IgD-negative memory B cell (primary cell): ENCODE data around the gene CRIM1. TPM values are rescaled to one million over a fixed set of nuclear protein-coding genes. Genes with fewer than 3 reads are reported as not detected.
A peak's percentile ranks its signal among the peaks of the same experiment; 100 is the strongest.

Experiments
- H3K27ac Mint-ChIP-seq, 3 donors: one replicate each; pipeline ENCODE4 v1.8.0; 2020 to 2022; ENCODE audit warnings: mild to moderate bottlenecking in 3 of 3, mixed read lengths in 3 of 3, moderate library complexity in 1 of 3
- H3K27me3 Mint-ChIP-seq: one replicate; pipeline ENCODE4 v1.8.0; 2021; ENCODE audit warnings: mixed read lengths
- H3K36me3 Mint-ChIP-seq: one replicate; pipeline ENCODE4 v1.8.0; 2020; ENCODE audit warnings: mild to moderate bottlenecking, mixed read lengths
- H3K4me1 Mint-ChIP-seq, 3 donors: one replicate each; pipeline ENCODE4 v1.8.0; 2020 to 2022; ENCODE audit warnings: mixed read lengths in 3 of 3, mild to moderate bottlenecking in 1 of 3
- H3K4me3 Mint-ChIP-seq, 4 donors: one replicate each; pipeline ENCODE4 v1.8.0; 2020 to 2022; ENCODE audit warnings: mild to moderate bottlenecking in 4 of 4, mixed read lengths in 4 of 4, moderate library complexity in 3 of 4
- H3K9me3 Mint-ChIP-seq, 3 donors: one replicate each; pipeline ENCODE4 v1.8.0; 2020 to 2021; ENCODE audit warnings: mixed read lengths in 3 of 3, mild to moderate bottlenecking in 1 of 3
- polyA plus RNA-seq: library from polyadenylated mRNA; unstranded; fragments of 300-500 nt; fragmentation: Illumina TruSeq; gene quantifications from one replicate; pipeline ENCODE4 v1.2.3, GENCODE V29; 2021

Gene CRIM1
- polyA plus RNA-seq, 1 donor from 2014 or later: 0.26 TPM

DNA sequence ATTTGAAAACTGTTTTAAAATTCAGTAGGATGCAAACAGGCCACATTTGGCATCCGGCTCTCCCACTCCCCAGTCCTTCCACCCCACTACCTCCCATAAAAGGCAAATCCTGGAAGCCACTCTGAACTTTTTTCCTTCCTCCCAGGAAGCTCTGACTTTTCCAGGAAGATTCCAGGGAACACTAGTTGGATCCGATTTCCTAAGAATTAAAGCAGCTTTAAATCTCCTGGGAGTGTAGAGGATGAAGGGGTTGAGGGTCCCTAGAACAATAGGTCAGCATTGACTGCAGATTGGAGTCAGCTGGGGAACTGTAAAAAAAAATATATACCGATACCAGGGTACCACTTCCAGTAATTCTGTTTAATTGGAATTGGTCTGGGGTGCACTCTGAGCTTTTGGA, 76.9 kb downstream of the CRIM1 start:
- Mint-ChIP-seq H3K4me3 (no peak overlapping the region), H3K36me3 (no peaks in the 10 kb centered on the region), H3K27me3 (no peaks in the 10 kb centered on the region)

DNA sequence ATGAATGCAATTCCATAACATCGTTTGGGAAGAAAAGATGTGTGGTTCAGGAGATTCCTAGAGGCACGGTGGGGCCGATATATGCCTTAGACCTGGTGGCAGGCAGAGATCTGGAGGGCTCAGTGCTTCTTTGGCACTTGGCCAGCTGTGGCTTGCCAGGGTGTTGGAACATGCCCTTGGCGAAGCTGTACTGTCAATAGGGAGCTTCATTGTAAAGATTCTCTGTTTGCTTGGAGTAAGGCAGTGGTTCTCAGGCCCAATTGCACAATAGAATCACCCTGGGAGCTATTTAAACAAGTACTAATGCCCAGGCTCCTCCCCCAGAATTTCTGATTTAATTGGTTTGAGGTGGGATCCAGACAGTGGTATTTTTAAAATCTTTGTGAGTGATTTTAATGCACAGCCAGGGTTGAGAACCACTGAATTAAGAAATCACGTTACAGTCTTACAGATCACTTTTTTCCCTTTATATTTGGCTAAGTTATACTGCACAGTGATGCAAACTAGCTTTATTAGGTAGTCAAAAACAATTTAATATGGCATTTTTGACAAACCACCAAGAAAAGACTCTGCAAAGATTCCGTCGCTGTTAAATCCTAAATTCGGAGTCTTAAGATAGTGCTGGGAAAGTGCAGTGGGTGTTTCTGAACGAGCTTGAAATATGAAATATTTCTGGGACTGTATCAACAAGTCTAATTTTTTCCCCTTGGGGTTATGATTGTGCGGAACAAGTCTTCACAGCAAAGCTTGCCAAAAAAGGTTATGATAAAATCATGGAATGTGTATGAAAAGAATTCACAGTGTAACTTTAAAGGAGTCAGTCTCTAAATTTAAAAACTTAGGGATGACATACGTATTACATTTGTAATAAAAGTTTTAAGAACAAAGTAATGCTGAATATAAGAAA, 78.0 kb downstream of the CRIM1 start:
- Mint-ChIP-seq H3K36me3 (peaks cover 1% of the 10 kb centered on the region), H3K27ac (no peak overlapping the region), H3K9me3 (no peaks in the 10 kb centered on the region), H3K4me1 (no peaks in the 10 kb centered on the region), H3K27me3 (no peaks in the 10 kb centered on the region), H3K4me3 (no peak overlapping the region)

More for the DNA sequence above, 76.9 kb downstream of the CRIM1 start:
- Mint-ChIP-seq H3K27ac (no peak overlapping the region), H3K4me1 (no peaks in the 10 kb centered on the region), H3K9me3 (no peaks in the 10 kb centered on the region)

DNA sequence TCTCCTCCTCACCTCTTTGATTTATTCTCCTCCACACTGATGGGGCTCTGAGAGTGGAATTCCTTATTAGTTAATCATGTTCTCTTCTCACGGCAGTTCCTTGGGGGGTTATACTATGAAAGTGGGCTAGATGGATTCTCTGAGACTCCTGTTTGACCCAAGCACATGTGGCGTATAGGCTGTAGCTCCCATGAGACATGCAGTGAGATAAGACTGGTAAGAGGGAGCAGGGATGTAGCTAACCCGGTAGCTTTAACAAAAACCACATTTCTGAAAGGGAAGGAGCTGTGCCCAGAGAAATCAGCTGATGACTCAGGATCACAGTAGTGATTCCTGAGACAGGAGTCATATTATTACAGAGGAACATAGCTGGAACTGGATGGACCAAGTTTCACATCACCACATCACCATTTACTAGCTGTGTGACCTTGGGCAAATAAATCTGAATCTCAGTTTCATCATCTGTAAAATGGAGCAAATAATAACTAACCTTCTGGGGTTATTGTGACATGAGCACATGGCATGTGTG, 82.9 kb downstream of the CRIM1 start:
- no peak overlapping the region for H3K4me3 Mint-ChIP-seq

DNA sequence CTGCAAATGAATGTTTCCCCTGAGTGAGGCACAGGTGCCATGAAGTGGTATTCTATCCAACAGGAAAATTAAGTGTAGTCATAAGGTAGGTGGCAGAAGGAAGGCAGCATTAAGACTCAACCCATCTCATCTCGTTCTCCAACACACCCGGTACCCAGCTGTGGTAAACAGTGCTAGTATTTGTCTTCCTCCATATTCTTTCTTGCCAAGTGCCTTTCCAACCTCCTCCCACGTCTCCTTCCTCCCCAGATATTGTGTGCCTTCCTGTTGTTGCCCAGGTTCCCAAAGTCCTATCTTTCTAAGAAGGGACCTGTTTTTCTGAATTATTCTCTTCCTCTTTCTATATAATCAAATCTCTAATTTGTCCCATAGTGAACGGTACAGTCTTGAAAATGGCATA, 83.5 kb downstream of the CRIM1 start:
- peak overlapping the region in 1 of 3 donors; percentile 0 for H3K27ac Mint-ChIP-seq
- peaks cover 4 to 14% (median 13%) of the 10 kb centered on the region in 3 donors for H3K4me1 Mint-ChIP-seq
- no peaks in the 10 kb centered on the region for H3K9me3 Mint-ChIP-seq
- peaks cover 9% of the 10 kb centered on the region for H3K27me3 Mint-ChIP-seq
- peaks cover 1% of the 10 kb centered on the region for H3K36me3 Mint-ChIP-seq
- H3K4me3 Mint-ChIP-seq: no peak overlapping the region

More for the DNA sequence above, 82.9 kb downstream of the CRIM1 start:
- Mint-ChIP-seq H3K27me3 (peaks cover 9% of the 10 kb centered on the region), H3K27ac (no peak overlapping the region), H3K36me3 (peaks cover 1% of the 10 kb centered on the region), H3K4me1 (peaks cover 4 to 14% (median 13%) of the 10 kb centered on the region in 3 donors), H3K9me3 (no peaks in the 10 kb centered on the region)

DNA sequence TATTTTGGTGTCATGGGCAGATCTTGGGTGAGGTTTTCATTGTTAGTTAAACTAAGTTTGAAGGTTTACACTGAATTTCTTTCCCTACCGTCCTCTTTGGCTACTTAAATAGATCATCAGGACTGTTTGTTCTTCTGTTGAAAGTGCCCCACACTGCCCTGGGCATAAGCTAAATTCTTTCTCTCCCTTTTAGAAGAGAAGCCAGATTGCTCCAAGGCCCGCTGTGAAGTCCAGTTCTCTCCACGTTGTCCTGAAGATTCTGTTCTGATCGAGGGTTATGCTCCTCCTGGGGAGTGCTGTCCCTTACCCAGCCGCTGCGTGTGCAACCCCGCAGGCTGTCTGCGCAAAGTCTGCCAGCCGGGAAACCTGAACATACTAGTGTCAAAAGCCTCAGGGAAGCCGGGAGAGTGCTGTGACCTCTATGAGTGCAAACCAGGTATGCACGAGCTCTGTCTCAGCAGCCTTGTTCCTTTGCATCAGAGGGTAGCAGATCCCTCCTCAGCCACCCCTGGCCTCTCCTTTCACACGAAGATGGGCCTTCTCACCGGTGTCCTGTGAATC, 85.6 kb downstream of the CRIM1 start:
- Mint-ChIP-seq H3K36me3 (peaks cover 1% of the 10 kb centered on the region), H3K27ac (no peak overlapping the region), H3K27me3 (peaks cover 9% of the 10 kb centered on the region), H3K9me3 (no peaks in the 10 kb centered on the region), H3K4me1 (peaks cover 4 to 14% (median 13%) of the 10 kb centered on the region in 3 donors), H3K4me3 (no peak overlapping the region)

DNA sequence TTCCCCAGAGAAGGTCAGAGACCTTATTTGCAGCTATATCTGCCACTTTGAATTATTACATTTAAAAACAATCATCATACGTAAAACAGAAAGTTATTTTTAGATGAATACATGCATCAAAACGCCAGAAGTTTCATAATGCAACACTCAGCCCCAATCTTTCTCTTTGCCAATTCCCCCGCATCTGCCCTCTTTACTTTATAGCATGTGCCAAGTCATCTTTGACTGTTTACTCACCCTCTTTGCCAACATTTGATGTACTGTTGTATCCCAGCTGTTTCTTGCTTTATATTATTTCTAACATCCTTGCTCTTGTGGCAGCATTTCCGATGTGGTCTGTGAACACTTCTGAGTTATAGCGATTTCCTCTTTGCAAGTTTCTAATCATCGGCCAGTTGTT, 86.2 kb downstream of the CRIM1 start:
- H3K4me3 Mint-ChIP-seq: peak overlapping the region in 1 of 4 donors; percentile 50
- no peak overlapping the region for H3K27ac Mint-ChIP-seq
- no peaks in the 10 kb centered on the region for H3K9me3 Mint-ChIP-seq

DNA sequence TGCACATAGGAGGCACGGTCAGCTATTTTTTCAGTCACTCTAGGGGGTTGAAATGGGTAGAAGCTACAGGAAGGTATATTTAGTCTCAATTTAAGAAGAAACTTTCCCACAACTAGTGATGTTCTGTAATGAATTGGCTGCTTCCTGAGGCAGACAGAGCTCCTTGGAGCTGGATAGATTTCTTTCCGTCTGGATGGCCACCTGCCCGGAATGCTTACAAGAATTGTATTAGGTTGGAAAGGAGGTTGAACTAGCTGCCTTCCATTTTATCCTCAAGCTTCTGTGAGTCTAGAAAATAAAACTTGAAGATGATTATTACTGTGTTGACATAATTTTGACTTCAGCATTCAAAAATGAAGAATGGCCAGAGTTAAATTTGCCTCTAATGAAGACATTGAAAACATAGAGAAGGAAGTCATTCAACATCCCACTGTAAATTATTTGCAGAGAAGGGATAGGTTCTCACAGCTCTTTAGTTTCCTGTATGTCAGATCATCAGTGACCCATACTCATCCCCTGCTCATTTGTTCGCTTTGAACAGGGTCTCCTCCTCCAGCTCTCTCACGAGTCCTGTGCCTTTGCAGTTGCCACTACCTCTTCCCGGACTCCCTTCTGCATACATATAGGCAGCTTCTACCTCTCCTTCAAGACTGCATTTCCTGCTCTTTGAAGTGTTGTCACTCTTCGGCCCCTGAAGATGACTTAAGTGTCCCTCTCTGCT, 88.8 kb downstream of the CRIM1 start:
- H3K9me3 Mint-ChIP-seq: no peaks in the 10 kb centered on the region
- H3K4me1 Mint-ChIP-seq: peaks cover 4 to 13% (median 11%) of the 10 kb centered on the region in 3 donors
- peaks cover 7% of the 10 kb centered on the region for H3K27me3 Mint-ChIP-seq
- H3K27ac Mint-ChIP-seq: no peak overlapping the region
- no peaks in the 10 kb centered on the region for H3K36me3 Mint-ChIP-seq
- no peak overlapping the region for H3K4me3 Mint-ChIP-seq

More for the DNA sequence above, 86.2 kb downstream of the CRIM1 start:
- Mint-ChIP-seq H3K27me3 (peaks cover 9% of the 10 kb centered on the region), H3K36me3 (peaks cover 1% of the 10 kb centered on the region), H3K4me1 (peaks cover 4 to 14% (median 13%) of the 10 kb centered on the region in 3 donors)

DNA sequence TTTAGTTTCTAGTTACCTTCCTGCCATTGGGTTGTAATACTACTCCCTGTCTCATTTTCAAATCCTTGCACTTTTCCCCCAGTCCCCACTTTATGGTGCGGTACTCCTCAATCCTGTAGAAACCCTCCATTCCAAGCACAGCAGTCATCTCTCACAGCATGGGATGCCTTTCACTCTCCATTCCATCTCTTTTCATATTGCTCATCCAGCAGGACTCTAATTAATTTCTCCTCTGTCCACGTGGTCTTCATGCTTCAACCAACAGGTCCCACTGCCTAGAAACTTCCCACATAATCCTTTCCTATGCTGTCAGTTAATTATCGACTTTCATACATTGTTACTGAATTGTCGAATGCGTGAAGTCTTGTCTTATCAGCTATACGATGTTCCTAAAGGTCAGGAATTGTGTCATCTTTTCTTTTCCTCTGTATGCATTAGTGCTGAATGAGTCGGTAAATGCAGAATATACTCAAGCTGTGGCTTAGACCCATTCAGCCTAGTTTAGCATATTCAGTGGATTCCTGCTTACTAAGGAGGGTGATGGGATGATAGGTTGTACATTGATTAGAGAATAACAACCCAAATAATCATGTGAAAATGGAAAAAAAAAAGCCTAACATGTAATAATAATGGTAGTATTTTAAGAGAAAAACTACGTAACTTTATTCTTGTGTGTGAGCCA, 89.7 kb downstream of the CRIM1 start:
- Mint-ChIP-seq H3K4me3 (no peak overlapping the region), H3K9me3 (no peaks in the 10 kb centered on the region), H3K4me1 (peaks cover 4 to 9% (median 9%) of the 10 kb centered on the region in 3 donors), H3K27ac (no peak overlapping the region), H3K27me3 (peaks cover 7% of the 10 kb centered on the region), H3K36me3 (no peaks in the 10 kb centered on the region)

DNA sequence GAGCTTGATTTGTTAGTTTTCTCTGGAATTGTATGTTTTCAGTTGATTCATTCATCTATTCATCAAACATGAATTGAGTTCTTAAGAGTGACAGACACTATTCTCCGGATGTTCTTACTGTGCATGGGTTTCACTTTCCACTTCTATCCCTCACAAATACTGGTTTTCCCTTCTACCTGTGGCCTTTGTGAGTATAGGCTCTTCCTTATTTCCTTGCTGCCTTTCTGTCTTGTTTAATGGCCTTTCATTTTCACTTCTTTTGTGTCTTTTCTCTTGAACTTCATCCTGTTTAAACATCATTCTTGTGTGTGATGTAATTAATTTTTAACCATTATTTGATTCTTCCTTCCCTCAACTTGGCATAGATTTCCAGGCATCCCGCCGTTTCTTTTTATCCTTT, 90.7 kb downstream of the CRIM1 start:
- H3K27me3 Mint-ChIP-seq: peaks cover 9% of the 10 kb centered on the region
- H3K4me3 Mint-ChIP-seq: no peak overlapping the region

DNA sequence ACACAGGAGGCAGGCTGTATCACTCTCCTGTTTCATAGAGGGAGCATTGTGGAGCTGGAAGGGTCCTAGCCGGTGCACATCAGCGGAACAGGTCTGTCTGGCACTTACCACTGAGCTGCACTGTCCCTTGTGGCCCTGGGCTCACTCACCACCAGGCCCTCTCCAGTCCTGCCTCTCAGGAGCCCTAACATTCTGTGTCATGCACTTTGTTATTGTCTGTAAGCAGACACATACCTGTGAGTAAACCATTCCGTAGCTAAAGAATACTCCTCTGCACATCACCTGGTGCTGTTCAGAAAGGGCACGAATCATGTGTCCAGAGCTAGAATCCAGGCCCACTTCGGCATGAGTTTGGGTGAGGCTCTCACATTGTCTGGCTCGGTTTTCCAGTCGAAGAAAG, 93.6 kb downstream of the CRIM1 start:
- Mint-ChIP-seq H3K36me3 (no peaks in the 10 kb centered on the region), H3K4me3 (no peak overlapping the region), H3K27ac (no peak overlapping the region), H3K9me3 (no peaks in the 10 kb centered on the region), H3K27me3 (peaks cover 2% of the 10 kb centered on the region), H3K4me1 (no peaks in the 10 kb centered on the region)

More for the DNA sequence above, 90.7 kb downstream of the CRIM1 start:
- H3K4me1 Mint-ChIP-seq: peaks cover 4 to 9% (median 9%) of the 10 kb centered on the region in 3 donors
- no peaks in the 10 kb centered on the region for H3K36me3 Mint-ChIP-seq
- peak overlapping the region in 1 of 3 donors; percentile 24 for H3K27ac Mint-ChIP-seq
- H3K9me3 Mint-ChIP-seq: no peaks in the 10 kb centered on the region

DNA sequence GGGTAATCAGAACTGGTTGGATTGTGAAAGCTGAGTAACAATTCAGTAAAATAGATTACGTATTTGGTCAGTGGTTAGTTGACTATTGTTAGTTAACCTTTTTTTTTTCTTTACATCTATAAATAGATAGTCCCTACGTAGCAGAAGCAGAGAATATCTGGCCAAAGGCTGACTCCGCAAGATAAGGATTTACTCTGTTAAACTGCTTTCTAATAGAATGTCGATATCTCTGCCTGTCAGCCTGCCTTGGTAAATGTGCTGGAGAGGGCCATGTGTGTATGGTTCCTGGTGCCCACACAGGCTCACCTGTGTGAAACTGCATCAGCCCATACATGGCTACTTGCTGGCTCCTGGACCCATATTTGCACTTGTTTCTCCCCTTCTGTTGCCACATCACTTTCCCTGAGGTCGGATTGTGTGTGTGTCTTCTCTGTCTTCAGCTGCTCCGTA, 94.4 kb downstream of the CRIM1 start:
- Mint-ChIP-seq H3K4me1 (no peaks in the 10 kb centered on the region), H3K4me3 (no peak overlapping the region), H3K36me3 (no peaks in the 10 kb centered on the region), H3K9me3 (no peaks in the 10 kb centered on the region), H3K27me3 (peaks cover 2% of the 10 kb centered on the region), H3K27ac (no peak overlapping the region)

DNA sequence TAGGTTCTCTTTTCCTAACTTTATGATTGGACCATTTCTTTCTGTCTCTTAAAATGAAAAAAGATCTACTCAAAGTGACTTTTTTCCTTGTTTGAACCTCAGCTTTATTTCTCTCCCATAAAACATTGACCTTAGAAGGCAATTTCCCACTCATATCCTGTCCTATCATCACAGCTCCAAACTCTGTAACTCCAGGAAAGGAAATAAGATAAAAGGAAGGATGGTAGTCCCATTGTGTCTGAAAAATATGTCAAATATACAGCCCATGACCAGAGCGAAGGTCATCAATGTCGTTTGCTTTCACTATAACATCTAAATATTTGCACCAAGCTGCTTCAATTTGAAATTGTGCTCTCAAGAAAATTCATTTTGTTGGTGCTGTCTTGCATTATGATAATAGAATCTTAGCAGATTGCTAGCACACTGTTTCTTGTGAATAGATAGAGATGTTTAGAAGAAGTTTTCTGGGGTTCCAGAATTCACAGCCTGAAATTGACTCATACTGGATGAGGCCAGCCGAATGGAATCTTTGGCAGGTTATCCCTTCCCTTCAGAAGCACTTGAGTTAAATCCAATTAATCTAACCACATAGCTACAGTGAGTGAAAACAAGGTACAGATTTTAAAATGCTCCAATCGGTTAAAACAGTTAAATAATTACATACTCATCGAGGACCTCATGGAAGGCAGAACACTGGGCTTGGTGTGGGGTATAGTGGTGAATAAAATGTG, 95.1 kb downstream of the CRIM1 start:
- no peaks in the 10 kb centered on the region for H3K4me1 Mint-ChIP-seq
- H3K4me3 Mint-ChIP-seq: no peak overlapping the region
- no peak overlapping the region for H3K27ac Mint-ChIP-seq
- no peaks in the 10 kb centered on the region for H3K36me3 Mint-ChIP-seq
- peaks cover 2% of the 10 kb centered on the region for H3K27me3 Mint-ChIP-seq
- no peaks in the 10 kb centered on the region for H3K9me3 Mint-ChIP-seq

DNA sequence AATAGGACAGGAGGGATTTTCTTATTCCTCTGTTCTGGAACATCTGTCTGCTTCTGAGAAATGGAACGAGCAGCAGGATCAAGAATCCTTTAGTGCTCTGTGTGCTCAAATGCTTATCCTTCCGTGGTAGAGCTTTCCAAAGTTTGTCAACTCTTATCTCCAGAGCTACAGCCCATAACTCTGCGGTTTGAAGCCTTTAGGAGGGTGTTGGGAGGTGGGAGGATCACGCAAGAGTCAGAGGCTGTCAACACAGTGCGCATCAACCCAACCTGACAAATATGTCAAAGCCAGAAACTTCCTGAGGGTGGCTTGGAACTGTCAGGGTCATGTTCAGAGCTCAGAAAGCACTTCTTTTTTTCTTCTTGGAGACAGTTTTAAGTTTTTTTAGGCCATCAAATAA, 95.9 kb downstream of the CRIM1 start:
- Mint-ChIP-seq H3K9me3 (no peaks in the 10 kb centered on the region), H3K27me3 (peaks cover 2% of the 10 kb centered on the region), H3K4me3 (no peak overlapping the region), H3K4me1 (no peaks in the 10 kb centered on the region), H3K36me3 (no peaks in the 10 kb centered on the region), H3K27ac (no peak overlapping the region)

DNA sequence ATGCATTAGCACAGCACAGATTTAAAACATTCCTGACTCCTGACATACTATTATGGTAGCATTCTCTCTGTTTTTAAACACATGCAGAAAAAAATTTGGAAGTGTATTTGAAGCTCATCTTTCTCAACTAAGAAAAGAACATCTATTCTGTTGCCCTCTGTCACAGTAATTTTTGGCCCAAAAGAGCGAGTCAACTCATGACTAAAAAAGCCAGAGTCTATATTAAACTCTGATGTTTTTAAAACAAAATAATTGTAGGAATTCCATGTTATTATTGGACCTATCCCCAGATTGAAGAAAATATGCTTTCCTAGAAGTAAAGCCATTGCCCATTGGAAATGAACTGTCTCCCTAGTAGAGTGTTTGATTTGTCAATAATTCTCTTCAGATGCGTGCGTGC, 96.7 kb downstream of the CRIM1 start:
- Mint-ChIP-seq H3K4me1 (no peaks in the 10 kb centered on the region), H3K4me3 (no peak overlapping the region), H3K27ac (no peak overlapping the region), H3K36me3 (no peaks in the 10 kb centered on the region), H3K27me3 (peaks cover 2% of the 10 kb centered on the region), H3K9me3 (no peaks in the 10 kb centered on the region)
